ENCODE results near the gene TFCP2. TPM values are rescaled to one million over a fixed set of nuclear protein-coding genes. Genes with fewer than 3 reads are reported as not detected.
A peak's percentile ranks its signal among the peaks of the same experiment; 100 is the strongest.

TFCP2 gene
- polyA plus RNA-seq, 4 donors = 8.6 to 31.1 (median 13.6) TPM

DNA sequence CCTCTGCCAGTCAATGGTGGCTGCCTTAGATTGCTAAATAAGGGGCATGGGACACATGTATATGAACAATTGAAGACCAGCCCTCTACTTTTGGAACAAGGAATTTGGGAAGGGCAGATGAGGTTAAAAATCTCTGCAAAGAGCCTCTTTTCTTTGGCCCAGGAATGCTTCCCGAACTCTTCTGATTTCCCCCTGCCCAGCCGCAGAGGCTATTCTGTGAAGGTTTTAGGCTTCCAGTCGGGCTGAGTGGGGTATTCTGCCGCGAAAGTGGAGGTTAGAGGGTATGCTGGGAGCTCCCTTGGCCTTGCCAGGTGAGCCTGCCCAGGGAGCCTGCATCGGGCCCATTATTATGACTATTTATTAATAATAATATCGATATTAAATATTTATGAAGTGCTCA lies 43.7 kb upstream of the TFCP2 start:
- FAIRE-seq = no peak
- no peak for DNase-seq

DNA sequence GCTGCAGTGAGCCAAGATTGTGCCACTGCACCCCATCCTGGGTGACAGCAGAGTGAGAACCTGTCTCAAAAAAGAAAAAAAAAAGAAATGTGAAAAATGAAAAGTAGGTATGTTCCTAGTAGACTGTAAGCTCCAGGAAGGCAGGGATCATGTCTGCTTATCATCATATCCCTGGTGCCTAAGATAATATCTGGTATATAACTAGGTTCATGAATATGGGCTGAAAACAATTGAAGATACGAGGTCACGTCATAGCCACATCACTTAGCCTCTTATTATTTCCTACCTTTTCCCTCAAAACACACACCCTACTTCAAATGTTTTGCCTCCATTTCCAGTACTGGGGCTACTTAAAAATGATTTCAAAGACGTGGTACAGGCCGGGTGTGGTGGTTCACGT lies 42.0 kb upstream of the TFCP2 start:
- H3K36me3 ChIP-seq (ENCODE audit: control insufficient read depth in 3 of 3, insufficient read depth in 2 of 3, low read depth in 1 of 3, low read length in 3 of 3) = no peaks in the 10 kb centered on the region
- FAIRE-seq (no peak), DNase-seq (no peak)
- H3K4me3 ChIP-seq (ENCODE audit: low read depth in 1 of 3, low read length in 3 of 3) = no peak overlapping the region
- no peaks in the 10 kb centered on the region for H3K27me3 ChIP-seq (ENCODE audit: control insufficient read depth in 3 of 3, insufficient read depth in 3 of 3, low read length in 3 of 3)
- H3K27ac ChIP-seq (ENCODE audit: low read depth in 1 of 3, low read length in 2 of 3) = no peak overlapping the region
- no peaks in the 10 kb centered on the region for H3K9me3 ChIP-seq (ENCODE audit: control insufficient read depth in 2 of 2, insufficient read depth in 1 of 2, low read depth in 1 of 2, low read length in 1 of 2)
- 88 to 93% (median 91%) methylated on average over 5 of the region's 5 CpGs for WGBS, 3 donors
- peaks cover 3 to 12% (median 7%) of the 10 kb centered on the region in 3 donors for H3K4me1 ChIP-seq (ENCODE audit: control insufficient read depth in 3 of 3, insufficient read depth in 2 of 3, low read depth in 1 of 3, low read length in 2 of 3)

More for the DNA sequence above, 43.7 kb upstream of the TFCP2 start:
- no peaks in the 10 kb centered on the region for H3K27me3 ChIP-seq (ENCODE audit: control insufficient read depth in 3 of 3, insufficient read depth in 3 of 3, low read length in 3 of 3)
- peaks cover 3 to 12% (median 7%) of the 10 kb centered on the region in 3 donors for H3K4me1 ChIP-seq (ENCODE audit: control insufficient read depth in 3 of 3, insufficient read depth in 2 of 3, low read depth in 1 of 3, low read length in 2 of 3)
- H3K4me3 ChIP-seq (ENCODE audit: low read depth in 1 of 3, low read length in 3 of 3) = peak overlapping the region; percentile 67 to 95 (median 88)
- peak overlapping the region in 1 of 3 donors; percentile 17 for H3K27ac ChIP-seq (ENCODE audit: low read depth in 1 of 3, low read length in 2 of 3)
- no peaks in the 10 kb centered on the region for H3K36me3 ChIP-seq (ENCODE audit: control insufficient read depth in 3 of 3, insufficient read depth in 2 of 3, low read depth in 1 of 3, low read length in 3 of 3)
- no peaks in the 10 kb centered on the region for H3K9me3 ChIP-seq (ENCODE audit: control insufficient read depth in 2 of 2, insufficient read depth in 1 of 2, low read depth in 1 of 2, low read length in 1 of 2)
- WGBS, 3 donors = 43 to 48% (median 46%) methylated on average over 7 of the region's 7 CpGs

DNA sequence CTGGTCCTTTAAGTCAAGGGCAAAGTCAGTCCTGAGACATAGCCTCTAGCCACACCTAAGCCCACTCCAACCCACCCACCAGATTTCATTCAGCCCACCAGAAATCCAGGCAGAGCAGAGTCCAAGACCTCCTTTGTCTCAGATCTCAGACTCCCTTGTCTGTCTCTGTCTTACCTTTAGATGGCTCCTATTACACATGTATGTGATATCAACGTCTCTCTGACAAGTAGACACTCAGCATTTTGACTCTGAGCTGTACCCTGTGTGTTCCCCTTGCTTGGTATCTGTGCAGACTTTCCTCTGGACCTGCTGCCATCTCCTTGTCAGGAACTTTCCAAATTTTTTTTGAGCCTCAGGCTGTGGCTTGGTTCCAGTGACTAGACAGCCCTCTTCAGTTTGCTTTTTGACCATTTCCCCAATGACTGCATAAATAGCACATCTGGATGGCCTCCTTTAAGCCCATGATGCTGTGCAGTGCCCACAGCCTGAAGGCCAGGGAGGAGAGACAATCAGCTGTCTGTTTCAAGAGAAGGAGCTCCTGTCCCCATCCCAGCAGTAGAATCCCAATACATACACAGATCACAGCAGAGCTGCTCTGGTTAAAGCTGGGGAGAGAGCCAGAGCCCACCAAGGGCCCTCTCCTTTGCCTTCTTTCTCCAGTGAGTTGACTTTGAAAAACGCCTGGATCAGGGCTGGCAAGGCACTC lies 37.9 kb upstream of the TFCP2 start:
- no peak for FAIRE-seq
- no peak overlapping the region for H3K27ac ChIP-seq (ENCODE audit: low read depth in 1 of 3, low read length in 2 of 3)
- no peaks in the 10 kb centered on the region for H3K9me3 ChIP-seq (ENCODE audit: control insufficient read depth in 2 of 2, insufficient read depth in 1 of 2, low read depth in 1 of 2, low read length in 1 of 2)
- WGBS, 3 donors = 55 to 75% (median 64%) methylated on average over 2 of the region's 2 CpGs
- no peak overlapping the region for H3K4me3 ChIP-seq (ENCODE audit: low read depth in 1 of 3, low read length in 3 of 3)
- no peak for DNase-seq
- no peaks in the 10 kb centered on the region for H3K36me3 ChIP-seq (ENCODE audit: control insufficient read depth in 3 of 3, insufficient read depth in 2 of 3, low read depth in 1 of 3, low read length in 3 of 3)
- H3K27me3 ChIP-seq (ENCODE audit: control insufficient read depth in 3 of 3, insufficient read depth in 3 of 3, low read length in 3 of 3) = no peaks in the 10 kb centered on the region
- no peaks in the 10 kb centered on the region for H3K4me1 ChIP-seq (ENCODE audit: control insufficient read depth in 3 of 3, insufficient read depth in 2 of 3, low read depth in 1 of 3, low read length in 2 of 3)

DNA sequence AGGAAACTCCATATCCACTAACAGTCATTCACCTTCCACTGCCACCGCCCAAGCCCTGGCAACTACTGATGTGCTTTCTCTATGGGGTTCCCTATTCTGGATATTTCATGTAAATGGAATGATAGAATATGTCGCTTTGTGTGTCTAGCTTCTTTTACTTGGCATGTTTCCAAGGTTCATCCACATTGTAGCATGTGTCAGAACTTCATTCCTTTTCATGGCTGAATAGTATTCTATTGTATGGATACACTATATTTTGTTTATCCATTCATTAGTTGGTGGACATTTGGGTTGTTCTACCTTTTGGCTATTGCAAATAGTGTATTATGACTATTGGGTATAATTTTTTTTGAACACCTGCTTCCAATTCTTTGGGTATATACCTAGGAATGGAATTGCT lies 36.3 kb upstream of the TFCP2 start:
- no peak overlapping the region for H3K4me3 ChIP-seq (ENCODE audit: low read depth in 1 of 3, low read length in 3 of 3)
- no peak for DNase-seq
- H3K36me3 ChIP-seq (ENCODE audit: control insufficient read depth in 3 of 3, insufficient read depth in 2 of 3, low read depth in 1 of 3, low read length in 3 of 3) = no peaks in the 10 kb centered on the region
- H3K4me1 ChIP-seq (ENCODE audit: control insufficient read depth in 3 of 3, insufficient read depth in 2 of 3, low read depth in 1 of 3, low read length in 2 of 3) = no peaks in the 10 kb centered on the region
- H3K27ac ChIP-seq (ENCODE audit: low read depth in 1 of 3, low read length in 2 of 3) = no peak overlapping the region
- WGBS, 3 donors = 92 to 97% (median 96%) methylated on average over 2 of the region's 2 CpGs
- H3K27me3 ChIP-seq (ENCODE audit: control insufficient read depth in 3 of 3, insufficient read depth in 3 of 3, low read length in 3 of 3) = no peaks in the 10 kb centered on the region
- FAIRE-seq = no peak
- no peaks in the 10 kb centered on the region for H3K9me3 ChIP-seq (ENCODE audit: control insufficient read depth in 2 of 2, insufficient read depth in 1 of 2, low read depth in 1 of 2, low read length in 1 of 2)

DNA sequence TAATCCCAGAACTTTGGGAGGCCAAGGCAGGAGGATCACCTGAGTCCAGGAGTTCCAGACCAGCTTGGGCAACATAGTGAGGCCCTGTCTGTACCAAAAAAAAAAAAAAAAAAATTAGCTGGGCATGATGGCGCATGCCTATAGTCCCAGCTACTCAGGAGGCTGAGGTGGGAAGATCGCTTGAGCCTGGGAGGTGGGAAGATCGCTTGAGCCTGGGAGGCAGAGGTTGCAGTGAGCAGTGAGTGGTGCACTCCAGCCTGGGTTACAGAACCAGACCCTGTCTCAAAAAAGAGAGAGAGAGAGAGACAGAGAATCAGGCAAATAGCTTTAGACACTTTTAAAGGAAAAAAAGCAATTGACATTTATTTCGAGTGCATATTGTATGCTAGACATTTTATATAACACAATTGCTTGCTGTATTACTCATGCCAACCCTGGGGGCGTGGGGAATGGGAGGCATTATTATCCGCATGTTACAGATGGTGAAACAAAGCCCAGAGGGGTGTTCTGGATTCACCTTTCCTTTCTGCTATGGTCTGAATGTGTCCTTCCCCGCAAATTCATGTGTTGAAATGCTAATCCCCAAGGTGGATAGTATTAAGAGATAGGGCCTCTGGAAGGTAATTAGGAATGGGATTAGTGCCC lies 35.2 kb upstream of the TFCP2 start:
- Histone ChIP-seq H3K9me3 (ENCODE audit: control insufficient read depth in 2 of 2, insufficient read depth in 1 of 2, low read depth in 1 of 2, low read length in 1 of 2) (no peaks in the 10 kb centered on the region), H3K4me3 (ENCODE audit: low read depth in 1 of 3, low read length in 3 of 3) (no peak overlapping the region), H3K27ac (ENCODE audit: low read depth in 1 of 3, low read length in 2 of 3) (no peak overlapping the region), H3K4me1 (ENCODE audit: control insufficient read depth in 3 of 3, insufficient read depth in 2 of 3, low read depth in 1 of 3, low read length in 2 of 3) (no peaks in the 10 kb centered on the region), H3K36me3 (ENCODE audit: control insufficient read depth in 3 of 3, insufficient read depth in 2 of 3, low read depth in 1 of 3, low read length in 3 of 3) (peaks cover 0 to 6% (median 0%) of the 10 kb centered on the region in 3 donors), H3K27me3 (ENCODE audit: control insufficient read depth in 3 of 3, insufficient read depth in 3 of 3, low read length in 3 of 3) (no peaks in the 10 kb centered on the region)
- FAIRE-seq (no peak), DNase-seq (no peak)
- 87 to 92% (median 92%) methylated on average over 7 of the region's 7 CpGs for WGBS, 3 donors

DNA sequence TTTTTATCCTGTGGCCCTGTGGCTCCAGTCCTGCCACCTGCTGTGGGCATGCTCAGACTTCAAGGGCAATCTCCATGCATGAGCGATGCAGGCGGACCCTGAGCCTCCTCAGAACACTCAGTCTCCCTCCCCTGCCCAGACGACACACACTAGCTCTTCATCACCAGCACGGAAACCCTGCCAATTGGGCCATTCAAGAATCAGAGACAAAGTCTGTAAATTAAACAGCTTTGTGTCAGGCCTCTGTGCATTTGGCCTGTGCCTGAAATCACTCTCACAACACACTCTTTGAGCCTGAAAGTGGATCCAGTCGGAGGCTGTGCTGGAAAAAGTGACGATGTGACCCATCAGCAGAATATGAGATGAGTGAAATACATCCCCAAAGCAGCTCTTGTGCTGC lies 32.4 kb upstream of the TFCP2 start:
- no peak for FAIRE-seq
- no peaks in the 10 kb centered on the region for H3K9me3 ChIP-seq (ENCODE audit: control insufficient read depth in 2 of 2, insufficient read depth in 1 of 2, low read depth in 1 of 2, low read length in 1 of 2)
- no peaks in the 10 kb centered on the region for H3K27me3 ChIP-seq (ENCODE audit: control insufficient read depth in 3 of 3, insufficient read depth in 3 of 3, low read length in 3 of 3)
- DNase-seq = no peak
- peaks cover 0 to 6% (median 0%) of the 10 kb centered on the region in 3 donors for H3K36me3 ChIP-seq (ENCODE audit: control insufficient read depth in 3 of 3, insufficient read depth in 2 of 3, low read depth in 1 of 3, low read length in 3 of 3)
- 90 to 96% (median 92%) methylated on average over 6 of the region's 6 CpGs for WGBS, 3 donors
- H3K4me3 ChIP-seq (ENCODE audit: low read depth in 1 of 3, low read length in 3 of 3) = no peak overlapping the region
- no peak overlapping the region for H3K27ac ChIP-seq (ENCODE audit: low read depth in 1 of 3, low read length in 2 of 3)
- H3K4me1 ChIP-seq (ENCODE audit: control insufficient read depth in 3 of 3, insufficient read depth in 2 of 3, low read depth in 1 of 3, low read length in 2 of 3) = no peaks in the 10 kb centered on the region

DNA sequence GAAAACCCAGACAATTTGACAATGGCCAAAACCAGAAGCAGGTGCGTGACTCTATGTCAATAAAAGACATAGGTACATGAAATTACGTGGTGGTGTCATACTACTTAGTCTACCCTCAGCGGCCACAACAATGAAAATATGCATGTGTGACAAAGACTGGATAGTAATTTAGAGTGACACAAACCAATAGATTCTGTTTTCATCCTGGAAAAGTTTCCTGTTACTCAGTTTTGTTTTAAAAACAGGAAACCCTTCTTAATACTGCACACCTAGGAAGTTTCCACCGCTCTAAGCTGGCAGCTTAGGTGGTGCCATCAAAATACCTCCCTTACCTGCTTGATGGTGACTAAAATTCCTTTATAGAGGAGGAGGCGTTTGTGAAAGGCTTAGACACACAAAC lies 29.8 kb upstream of the TFCP2 start:
- H3K4me1 ChIP-seq (ENCODE audit: control insufficient read depth in 3 of 3, insufficient read depth in 2 of 3, low read depth in 1 of 3, low read length in 2 of 3) = no peaks in the 10 kb centered on the region
- FAIRE-seq (no peak), DNase-seq (no peak)
- H3K27me3 ChIP-seq (ENCODE audit: control insufficient read depth in 3 of 3, insufficient read depth in 3 of 3, low read length in 3 of 3) = no peaks in the 10 kb centered on the region
- no peak overlapping the region for H3K27ac ChIP-seq (ENCODE audit: low read depth in 1 of 3, low read length in 2 of 3)
- H3K4me3 ChIP-seq (ENCODE audit: low read depth in 1 of 3, low read length in 3 of 3) = no peak overlapping the region
- H3K36me3 ChIP-seq (ENCODE audit: control insufficient read depth in 3 of 3, insufficient read depth in 2 of 3, low read depth in 1 of 3, low read length in 3 of 3) = peaks cover 0 to 7% (median 0%) of the 10 kb centered on the region in 3 donors
- no peaks in the 10 kb centered on the region for H3K9me3 ChIP-seq (ENCODE audit: control insufficient read depth in 2 of 2, insufficient read depth in 1 of 2, low read depth in 1 of 2, low read length in 1 of 2)
- 85 to 87% (median 86%) methylated on average over 5 of the region's 5 CpGs for WGBS, 3 donors

DNA sequence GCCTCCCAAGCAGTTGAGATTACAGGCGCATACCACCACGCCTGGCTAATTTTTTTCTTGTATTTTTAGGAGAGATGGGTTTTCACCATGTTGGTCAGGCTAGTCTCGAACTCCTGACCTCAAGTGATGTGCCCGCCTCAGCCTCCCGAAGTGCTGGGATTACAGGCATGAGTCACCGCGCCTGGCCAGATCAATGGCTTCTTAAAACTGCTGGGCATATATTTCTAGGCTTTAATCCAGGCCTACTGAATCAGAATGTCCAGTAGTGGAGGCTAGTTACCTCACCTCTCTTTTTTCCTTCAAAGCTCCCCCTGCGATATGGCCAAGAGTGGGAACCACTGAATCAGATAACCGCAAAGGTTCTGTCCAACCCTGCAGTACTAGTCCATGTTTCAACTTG lies 27.9 kb upstream of the TFCP2 start:
- FAIRE-seq (no peak), DNase-seq (no peak)
- H3K9me3 ChIP-seq (ENCODE audit: control insufficient read depth in 2 of 2, insufficient read depth in 1 of 2, low read depth in 1 of 2, low read length in 1 of 2) = no peaks in the 10 kb centered on the region
- WGBS, 3 donors = 93 to 97% (median 94%) methylated on average over 9 of the region's 9 CpGs
- no peaks in the 10 kb centered on the region for H3K27me3 ChIP-seq (ENCODE audit: control insufficient read depth in 3 of 3, insufficient read depth in 3 of 3, low read length in 3 of 3)
- H3K36me3 ChIP-seq (ENCODE audit: control insufficient read depth in 3 of 3, insufficient read depth in 2 of 3, low read depth in 1 of 3, low read length in 3 of 3) = peaks cover 0 to 14% (median 0%) of the 10 kb centered on the region in 3 donors
- H3K4me3 ChIP-seq (ENCODE audit: low read depth in 1 of 3, low read length in 3 of 3) = no peak overlapping the region
- H3K4me1 ChIP-seq (ENCODE audit: control insufficient read depth in 3 of 3, insufficient read depth in 2 of 3, low read depth in 1 of 3, low read length in 2 of 3) = no peaks in the 10 kb centered on the region
- no peak overlapping the region for H3K27ac ChIP-seq (ENCODE audit: low read depth in 1 of 3, low read length in 2 of 3)

Data from small intestine (tissue), 7 donors.